C4-2B (cell line): ENCODE data around the gene TIPIN.
"Not testable (repeated sequence)": the region's sequence is repeated elsewhere in the genome, so short reads cannot be mapped to it uniquely, and the experiment has no call there.

ENCODE experiments used
- H3K27ac ChIP-seq: fragments of 450-650 bp; 2 replicates; pipeline ENCODE4 v1.5.1; 2017
- ZFX ChIP-seq: fragments of 450-650 bp; IDR thresholded peaks from 2 replicates; pipeline ENCODE4 v1.6.1; 2017
- TF ChIP-seq, protein P1 (sequence below): fragments of 450-650 bp; conservative IDR thresholded peaks from 2 replicates; pipeline ENCODE4 v1.5.1; 2017; ENCODE audit warnings: mild to moderate bottlenecking

Gene TIPIN

GRCh38 chr15:66308531-66308930 lies 48.0 kb downstream of the TIPIN start:
- H3K27ac ChIP-seq: no peak overlapping the region
- TF ChIP-seq ZFX: no peak
- TF ChIP-seq, protein P1, sequence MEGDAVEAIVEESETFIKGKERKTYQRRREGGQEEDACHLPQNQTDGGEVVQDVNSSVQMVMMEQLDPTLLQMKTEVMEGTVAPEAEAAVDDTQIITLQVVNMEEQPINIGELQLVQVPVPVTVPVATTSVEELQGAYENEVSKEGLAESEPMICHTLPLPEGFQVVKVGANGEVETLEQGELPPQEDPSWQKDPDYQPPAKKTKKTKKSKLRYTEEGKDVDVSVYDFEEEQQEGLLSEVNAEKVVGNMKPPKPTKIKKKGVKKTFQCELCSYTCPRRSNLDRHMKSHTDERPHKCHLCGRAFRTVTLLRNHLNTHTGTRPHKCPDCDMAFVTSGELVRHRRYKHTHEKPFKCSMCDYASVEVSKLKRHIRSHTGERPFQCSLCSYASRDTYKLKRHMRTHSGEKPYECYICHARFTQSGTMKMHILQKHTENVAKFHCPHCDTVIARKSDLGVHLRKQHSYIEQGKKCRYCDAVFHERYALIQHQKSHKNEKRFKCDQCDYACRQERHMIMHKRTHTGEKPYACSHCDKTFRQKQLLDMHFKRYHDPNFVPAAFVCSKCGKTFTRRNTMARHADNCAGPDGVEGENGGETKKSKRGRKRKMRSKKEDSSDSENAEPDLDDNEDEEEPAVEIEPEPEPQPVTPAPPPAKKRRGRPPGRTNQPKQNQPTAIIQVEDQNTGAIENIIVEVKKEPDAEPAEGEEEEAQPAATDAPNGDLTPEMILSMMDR: no peak

GRCh38 chr15:66306381-66306780 lies 50.1 kb downstream of the TIPIN start:
- TF ChIP-seq, protein P1: no peak
- no peak for TF ChIP-seq ZFX
- no peak overlapping the region for H3K27ac ChIP-seq

DNA sequence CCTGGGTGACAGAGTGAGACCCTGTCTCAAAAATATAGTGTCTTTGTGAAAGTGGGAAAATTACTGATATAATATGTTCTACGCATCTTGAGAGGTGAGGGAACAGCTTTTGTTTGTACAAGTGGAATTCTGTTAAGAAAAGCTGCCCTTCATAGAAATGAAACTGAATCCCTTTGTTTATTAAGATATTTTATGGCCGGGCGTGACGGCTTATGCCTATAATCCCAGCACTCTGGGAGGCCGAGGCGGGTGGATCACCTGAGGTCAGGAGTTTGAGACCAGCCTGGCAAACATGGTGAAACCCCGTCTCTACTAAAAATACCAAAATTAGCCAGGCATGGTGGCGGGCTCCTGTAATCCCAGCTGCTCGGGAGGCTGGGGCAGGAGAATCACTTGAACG lies 52.1 kb downstream of the TIPIN start:
- not testable (repeated sequence) for H3K27ac ChIP-seq

DNA sequence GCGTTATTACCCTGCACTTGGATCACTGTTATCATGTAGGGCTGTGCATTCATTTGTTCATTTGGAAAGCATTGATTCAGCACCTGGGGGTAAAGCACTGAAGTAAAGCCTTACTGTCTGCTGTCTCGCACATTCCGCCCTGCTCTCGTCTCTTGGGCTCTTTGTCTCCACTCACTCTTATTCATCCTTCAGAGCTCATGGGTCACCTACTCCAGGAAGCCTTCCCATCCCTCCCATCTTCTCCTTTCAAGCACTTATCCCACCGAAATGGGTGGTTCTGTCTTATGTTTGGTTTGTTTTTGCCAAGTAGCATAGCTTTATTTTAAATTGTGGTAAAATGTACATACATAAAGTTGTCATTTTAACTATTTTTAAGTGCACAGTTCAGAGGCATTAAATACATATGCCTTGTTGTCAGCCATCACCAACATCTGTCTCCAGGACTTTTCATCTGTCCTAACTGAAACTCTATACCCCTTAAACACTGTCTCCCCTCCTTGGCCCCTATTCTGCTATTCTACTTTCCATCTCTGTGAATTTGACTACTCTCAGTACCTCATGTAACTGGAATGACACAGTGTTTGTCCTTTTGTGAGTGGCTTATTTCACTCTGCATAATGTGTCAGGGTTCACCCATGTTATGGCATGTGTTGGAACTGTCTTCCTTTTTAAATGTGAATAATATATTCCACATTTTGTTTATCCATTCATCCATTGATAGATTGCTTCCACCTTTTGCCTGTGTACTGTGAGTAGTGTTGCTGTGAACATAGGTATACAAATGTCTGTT lies 53.8 kb downstream of the TIPIN start:
- H3K27ac ChIP-seq: no peak overlapping the region
- TF ChIP-seq, protein P1: no peak
- no peak for TF ChIP-seq ZFX

GRCh38 chr15:66298803-66299251 lies 57.7 kb downstream of the TIPIN start:
- TF ChIP-seq ZFX: no peak
- TF ChIP-seq, protein P1: no peak
- no peak overlapping the region for H3K27ac ChIP-seq

DNA sequence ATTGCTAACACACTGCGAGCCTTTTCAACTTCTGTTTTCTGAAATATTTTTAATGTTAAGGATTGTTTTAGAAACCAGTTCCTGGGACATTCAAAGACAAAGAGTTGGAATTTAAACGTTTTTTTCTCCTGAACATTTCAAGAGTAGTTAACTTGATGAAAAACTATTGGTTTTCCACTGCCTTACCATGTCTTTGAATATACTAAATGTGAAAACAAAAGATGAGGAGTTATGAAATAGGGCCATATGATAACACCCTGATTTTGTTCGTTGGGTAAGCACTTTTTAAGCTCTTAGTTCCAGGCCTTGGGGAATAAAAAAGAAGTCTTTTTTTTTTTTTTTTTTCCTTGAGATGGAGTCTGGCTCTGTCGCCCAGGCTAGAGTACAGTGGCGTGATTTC lies 60.3 kb downstream of the TIPIN start:
- TF ChIP-seq, protein P1: no peak
- no peak for TF ChIP-seq ZFX
- H3K27ac ChIP-seq: no peak overlapping the region

GRCh38 chr15:66294932-66295235 lies 61.6 kb downstream of the TIPIN start:
- H3K27ac ChIP-seq: no peak overlapping the region
- TF ChIP-seq, protein P1: no peak
- no peak for TF ChIP-seq ZFX
